Gastroesophageal sphincter (tissue), 3 donors: Measurements from ENCODE around the gene CHSY1.

Experiments
- POLR2A ChIP-seq, 2 donors: fragments of 450-650 bp; IDR thresholded peaks; one replicate each; pipeline ENCODE4 v1.6.1; 2017; ENCODE audit warnings: antibody characterized with exemption in 2 of 2, mild to moderate bottlenecking in 2 of 2, moderate library complexity in 1 of 2
- POLR2AphosphoS5 ChIP-seq: sonication (generic); formaldehyde crosslinking; IDR thresholded peaks from one replicate; pipeline ENCODE4 v1.6.1; 2017; ENCODE audit warnings: antibody characterized with exemption
- TF ChIP-seq, protein P1 (sequence below), 4 experiments: fragments of 200-600 bp in 2 of 4; fragments of 450-650 bp in 2 of 4; sonication (generic) in 1 of 4; IDR thresholded peaks; one replicate each; pipeline ENCODE4 v1.5.1; 2017 to 2019; ENCODE audit warnings: antibody characterized with exemption in 4 of 4, mild to moderate bottlenecking in 2 of 4, moderate library complexity in 2 of 4

DNA sequence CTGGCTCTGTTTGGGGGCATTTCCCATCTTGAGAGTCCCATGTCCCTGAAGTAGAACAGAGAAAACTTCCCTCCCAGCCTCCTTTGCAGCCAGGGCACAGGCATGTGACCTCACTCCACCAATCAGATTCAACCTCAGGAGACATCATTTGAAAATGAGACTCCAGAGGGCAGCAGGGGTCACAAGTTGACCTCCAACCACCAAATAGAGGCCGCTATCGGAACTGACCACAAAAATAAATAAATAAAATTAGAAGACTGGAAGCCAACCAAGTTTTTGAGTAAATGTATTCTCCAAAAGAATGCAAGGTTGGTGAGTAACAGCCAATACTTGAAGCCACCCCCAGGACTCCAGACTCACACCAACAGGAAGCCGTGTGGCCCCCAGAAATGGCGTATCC lies 106.5 kb downstream of the CHSY1 start:
- TF ChIP-seq, protein P1, sequence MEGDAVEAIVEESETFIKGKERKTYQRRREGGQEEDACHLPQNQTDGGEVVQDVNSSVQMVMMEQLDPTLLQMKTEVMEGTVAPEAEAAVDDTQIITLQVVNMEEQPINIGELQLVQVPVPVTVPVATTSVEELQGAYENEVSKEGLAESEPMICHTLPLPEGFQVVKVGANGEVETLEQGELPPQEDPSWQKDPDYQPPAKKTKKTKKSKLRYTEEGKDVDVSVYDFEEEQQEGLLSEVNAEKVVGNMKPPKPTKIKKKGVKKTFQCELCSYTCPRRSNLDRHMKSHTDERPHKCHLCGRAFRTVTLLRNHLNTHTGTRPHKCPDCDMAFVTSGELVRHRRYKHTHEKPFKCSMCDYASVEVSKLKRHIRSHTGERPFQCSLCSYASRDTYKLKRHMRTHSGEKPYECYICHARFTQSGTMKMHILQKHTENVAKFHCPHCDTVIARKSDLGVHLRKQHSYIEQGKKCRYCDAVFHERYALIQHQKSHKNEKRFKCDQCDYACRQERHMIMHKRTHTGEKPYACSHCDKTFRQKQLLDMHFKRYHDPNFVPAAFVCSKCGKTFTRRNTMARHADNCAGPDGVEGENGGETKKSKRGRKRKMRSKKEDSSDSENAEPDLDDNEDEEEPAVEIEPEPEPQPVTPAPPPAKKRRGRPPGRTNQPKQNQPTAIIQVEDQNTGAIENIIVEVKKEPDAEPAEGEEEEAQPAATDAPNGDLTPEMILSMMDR (IDR thresholded peaks at IDR 0.05), result no peak
- TF ChIP-seq POLR2AphosphoS5, result no peak
- no peak for TF ChIP-seq POLR2A (IDR thresholded peaks at IDR 0.05)
